ENCODE measurements around the gene NR3C2.

The NR3C2 gene

GRCh38 chr4:148430854-148431253 is 11.4 kb downstream of the NR3C2 start:
- Histone ChIP-seq H3K4me3 (no peak overlapping the region), H3K9me3 (ENCODE audit: low read depth, low read length) (no peaks in the 10 kb centered on the region), H3K9ac (ENCODE audit: insufficient read length) (no peak overlapping the region), H3K36me3 (ENCODE audit: insufficient read depth, low read length) (no peaks in the 10 kb centered on the region), H3K27ac (no peak overlapping the region)
- no peak for TF ChIP-seq FOXP2 (optimal IDR thresholded peaks at IDR 0.05; ENCODE audit: control extremely low read depth, extremely low read length, insufficient read depth)
- TF ChIP-seq EZH2 (IDR thresholded peaks at IDR 0.05), result no peak
- TF ChIP-seq POLR2AphosphoS5 (IDR thresholded peaks at IDR 0.05; ENCODE audit: borderline replicate concordance, low read depth, low read length), result no peak
- no peak for DNase-seq (ENCODE audit: low read depth, low spot score)

GRCh38 chr4:148429206-148429605 is 13.0 kb downstream of the NR3C2 start:
- TF ChIP-seq POLR2AphosphoS5 (IDR thresholded peaks at IDR 0.05; ENCODE audit: borderline replicate concordance, low read depth, low read length) (no peak), FOXP2 (optimal IDR thresholded peaks at IDR 0.05; ENCODE audit: control extremely low read depth, extremely low read length, insufficient read depth) (no peak)
- H3K36me3 ChIP-seq (ENCODE audit: insufficient read depth, low read length), result no peaks in the 10 kb centered on the region
- DNase-seq (ENCODE audit: low read depth, low spot score), result no peak
- no peak overlapping the region for H3K9ac ChIP-seq (ENCODE audit: insufficient read length)
- H3K9me3 ChIP-seq (ENCODE audit: low read depth, low read length), result no peaks in the 10 kb centered on the region
- no peak overlapping the region for H3K4me3 ChIP-seq
- no peak overlapping the region for H3K27ac ChIP-seq

DNA sequence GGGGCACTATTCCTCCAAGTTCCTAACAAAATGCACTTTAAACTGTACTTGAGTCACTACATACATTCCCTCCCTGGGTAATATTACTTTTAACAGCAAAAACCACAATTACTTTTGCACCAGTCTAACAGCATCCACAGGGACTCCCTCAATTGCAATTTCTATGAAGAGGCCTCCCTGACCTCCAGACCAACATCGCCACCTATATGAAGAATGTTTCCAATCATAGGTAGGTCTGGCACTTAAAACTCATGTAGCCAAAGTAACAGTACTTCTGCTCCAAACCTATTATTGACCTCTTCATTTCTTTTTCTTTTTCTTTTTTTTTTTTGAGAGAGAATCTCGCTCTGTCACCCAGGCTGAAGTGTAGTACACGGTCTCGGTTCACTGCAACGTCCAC is 15.6 kb downstream of the NR3C2 start:
- no peak for DNase-seq (ENCODE audit: low read depth, low spot score)
- Histone ChIP-seq H3K36me3 (ENCODE audit: insufficient read depth, low read length) (no peaks in the 10 kb centered on the region), H3K9ac (ENCODE audit: insufficient read length) (no peak overlapping the region), H3K27ac (no peak overlapping the region), H3K9me3 (ENCODE audit: low read depth, low read length) (no peaks in the 10 kb centered on the region), H3K4me3 (no peak overlapping the region)
- TF ChIP-seq EZH2 (IDR thresholded peaks at IDR 0.05) (no peak), FOXP2 (optimal IDR thresholded peaks at IDR 0.05; ENCODE audit: control extremely low read depth, extremely low read length, insufficient read depth) (no peak), POLR2AphosphoS5 (IDR thresholded peaks at IDR 0.05; ENCODE audit: borderline replicate concordance, low read depth, low read length) (no peak)

GRCh38 chr4:148425327-148426110 is 16.7 kb downstream of the NR3C2 start:
- Histone ChIP-seq H3K27ac (no peak overlapping the region), H3K9me3 (ENCODE audit: low read depth, low read length) (no peaks in the 10 kb centered on the region), H3K9ac (ENCODE audit: insufficient read length) (no peak overlapping the region), H3K36me3 (ENCODE audit: insufficient read depth, low read length) (no peaks in the 10 kb centered on the region), H3K4me3 (no peak overlapping the region)
- DNase-seq (ENCODE audit: low read depth, low spot score), result no peak
- no peak for TF ChIP-seq POLR2AphosphoS5 (IDR thresholded peaks at IDR 0.05; ENCODE audit: borderline replicate concordance, low read depth, low read length)
- no peak for TF ChIP-seq EZH2 (IDR thresholded peaks at IDR 0.05)
- no peak for TF ChIP-seq FOXP2 (optimal IDR thresholded peaks at IDR 0.05; ENCODE audit: control extremely low read depth, extremely low read length, insufficient read depth)

DNA sequence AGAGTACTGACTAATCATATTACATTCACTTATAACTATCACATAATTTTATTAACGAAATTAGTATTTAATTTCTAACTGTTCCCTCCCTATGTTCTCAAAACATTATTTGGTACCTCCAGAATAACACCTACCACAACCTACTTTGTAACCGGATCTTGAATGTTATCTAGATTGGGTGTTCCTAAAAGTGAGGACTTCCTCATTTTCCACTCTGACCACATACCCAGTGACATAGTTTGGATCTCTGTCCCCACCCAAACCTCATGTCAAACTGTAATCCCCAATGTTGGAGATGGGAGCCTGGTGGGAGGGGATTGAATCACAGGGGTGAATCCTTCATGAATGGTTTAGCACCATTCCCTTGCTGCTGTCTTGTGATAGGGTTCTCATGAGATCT is 21.8 kb downstream of the NR3C2 start:
- Histone ChIP-seq H3K36me3 (ENCODE audit: insufficient read depth, low read length) (no peaks in the 10 kb centered on the region), H3K4me3 (no peak overlapping the region), H3K9ac (ENCODE audit: insufficient read length) (no peak overlapping the region), H3K9me3 (ENCODE audit: low read depth, low read length) (no peaks in the 10 kb centered on the region), H3K27ac (no peak overlapping the region)
- DNase-seq (ENCODE audit: low read depth, low spot score), result no peak
- TF ChIP-seq EZH2 (IDR thresholded peaks at IDR 0.05), result no peak
- no peak for TF ChIP-seq POLR2AphosphoS5 (IDR thresholded peaks at IDR 0.05; ENCODE audit: borderline replicate concordance, low read depth, low read length)

DNA sequence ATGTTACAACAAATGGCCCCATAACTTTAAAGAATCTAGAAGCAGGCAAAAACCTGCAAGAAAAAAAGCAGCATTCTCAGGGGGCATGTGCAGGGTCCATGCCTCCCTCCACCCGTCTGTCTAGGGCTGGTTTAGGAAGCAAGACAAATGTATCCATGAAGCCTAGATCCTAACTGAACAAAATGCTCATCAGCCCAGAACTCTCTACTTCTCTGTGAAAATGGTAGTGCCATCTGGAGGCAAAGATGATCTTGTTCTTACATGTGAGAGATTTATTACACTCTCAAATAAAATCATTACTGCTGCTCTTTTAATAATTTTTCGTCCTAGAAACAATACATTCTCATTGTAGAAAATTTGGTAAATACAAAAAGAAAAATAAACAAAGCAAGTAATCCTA is 26.7 kb downstream of the NR3C2 start:
- no peak overlapping the region for H3K27ac ChIP-seq
- no peak for DNase-seq (ENCODE audit: low read depth, low spot score)
- H3K9ac ChIP-seq (ENCODE audit: insufficient read length), result no peak overlapping the region
- no peak for TF ChIP-seq FOXP2 (optimal IDR thresholded peaks at IDR 0.05; ENCODE audit: control extremely low read depth, extremely low read length, insufficient read depth)
- no peak for TF ChIP-seq EZH2 (IDR thresholded peaks at IDR 0.05)
- no peak for TF ChIP-seq POLR2AphosphoS5 (IDR thresholded peaks at IDR 0.05; ENCODE audit: borderline replicate concordance, low read depth, low read length)
- H3K9me3 ChIP-seq (ENCODE audit: low read depth, low read length), result no peaks in the 10 kb centered on the region
- no peaks in the 10 kb centered on the region for H3K36me3 ChIP-seq (ENCODE audit: insufficient read depth, low read length)
- no peak overlapping the region for H3K4me3 ChIP-seq

- Histone ChIP-seq H3K27ac (no peak overlapping the region), H3K9ac (ENCODE audit: insufficient read length) (no peak overlapping the region), H3K36me3 (ENCODE audit: insufficient read depth, low read length) (no peaks in the 10 kb centered on the region), H3K9me3 (ENCODE audit: low read depth, low read length) (no peaks in the 10 kb centered on the region), H3K4me3 (no peak overlapping the region)
- no peak for DNase-seq (ENCODE audit: low read depth, low spot score)
- TF ChIP-seq FOXP2 (optimal IDR thresholded peaks at IDR 0.05; ENCODE audit: control extremely low read depth, extremely low read length, insufficient read depth) (no peak), POLR2AphosphoS5 (IDR thresholded peaks at IDR 0.05; ENCODE audit: borderline replicate concordance, low read depth, low read length) (no peak), EZH2 (IDR thresholded peaks at IDR 0.05) (no peak)
Observed at GRCh38 chr4:148412460-148412994, 29.7 kb downstream of the NR3C2 start.

GRCh38 chr4:148405161-148405893 is 36.9 kb downstream of the NR3C2 start:
- Histone ChIP-seq H3K27ac (no peak overlapping the region), H3K9ac (ENCODE audit: insufficient read length) (no peak overlapping the region), H3K9me3 (ENCODE audit: low read depth, low read length) (no peaks in the 10 kb centered on the region), H3K4me3 (no peak overlapping the region), H3K36me3 (ENCODE audit: insufficient read depth, low read length) (no peaks in the 10 kb centered on the region)
- TF ChIP-seq POLR2AphosphoS5 (IDR thresholded peaks at IDR 0.05; ENCODE audit: borderline replicate concordance, low read depth, low read length) (no peak), EZH2 (IDR thresholded peaks at IDR 0.05) (no peak)
- no peak for DNase-seq (ENCODE audit: low read depth, low spot score)
